PC-9 (cell line): ENCODE measurements around the gene UTF1.
"Not testable (repeated sequence)": the region's sequence is repeated elsewhere in the genome, so short reads cannot be mapped to it uniquely, and the experiment has no call there.

Experiments
- EZH2 ChIP-seq: fragments of 200-600 bp; sonication (generic); IDR thresholded peaks from 2 replicates; pipeline ENCODE4 v1.8.0; 2017; ENCODE audit warnings: antibody characterized with exemption, low read depth
- TF ChIP-seq, protein P1 (sequence below): fragments of 200-600 bp; sonication (generic); conservative IDR thresholded peaks from 2 replicates; pipeline ENCODE4 v1.6.1; 2017; ENCODE audit warnings: mixed run types, antibody characterized with exemption, mild to moderate bottlenecking, moderate library complexity

DNA sequence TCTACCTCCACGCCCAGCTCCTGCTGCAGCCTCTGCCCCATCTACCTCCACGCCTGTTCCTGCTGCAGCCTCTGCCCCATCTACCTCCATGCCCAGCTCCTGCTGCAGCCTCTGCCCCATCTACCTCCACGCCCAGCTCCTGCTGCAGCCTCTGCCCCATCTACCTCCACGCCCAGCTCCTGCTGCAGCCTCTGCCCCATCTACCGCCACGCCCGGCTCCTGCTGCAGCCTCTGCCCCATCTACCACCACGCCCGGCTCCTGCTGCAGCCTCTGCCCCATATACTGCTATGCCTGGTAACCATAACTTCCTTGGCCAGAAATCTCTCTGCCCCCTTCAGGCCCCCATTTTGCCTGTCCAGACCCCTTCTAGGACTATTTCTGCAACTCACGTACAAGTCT is 35.0 kb downstream of the UTF1 start:
- TF ChIP-seq, protein P1, sequence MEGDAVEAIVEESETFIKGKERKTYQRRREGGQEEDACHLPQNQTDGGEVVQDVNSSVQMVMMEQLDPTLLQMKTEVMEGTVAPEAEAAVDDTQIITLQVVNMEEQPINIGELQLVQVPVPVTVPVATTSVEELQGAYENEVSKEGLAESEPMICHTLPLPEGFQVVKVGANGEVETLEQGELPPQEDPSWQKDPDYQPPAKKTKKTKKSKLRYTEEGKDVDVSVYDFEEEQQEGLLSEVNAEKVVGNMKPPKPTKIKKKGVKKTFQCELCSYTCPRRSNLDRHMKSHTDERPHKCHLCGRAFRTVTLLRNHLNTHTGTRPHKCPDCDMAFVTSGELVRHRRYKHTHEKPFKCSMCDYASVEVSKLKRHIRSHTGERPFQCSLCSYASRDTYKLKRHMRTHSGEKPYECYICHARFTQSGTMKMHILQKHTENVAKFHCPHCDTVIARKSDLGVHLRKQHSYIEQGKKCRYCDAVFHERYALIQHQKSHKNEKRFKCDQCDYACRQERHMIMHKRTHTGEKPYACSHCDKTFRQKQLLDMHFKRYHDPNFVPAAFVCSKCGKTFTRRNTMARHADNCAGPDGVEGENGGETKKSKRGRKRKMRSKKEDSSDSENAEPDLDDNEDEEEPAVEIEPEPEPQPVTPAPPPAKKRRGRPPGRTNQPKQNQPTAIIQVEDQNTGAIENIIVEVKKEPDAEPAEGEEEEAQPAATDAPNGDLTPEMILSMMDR, result not testable (repeated sequence)
- not testable (repeated sequence) for TF ChIP-seq EZH2
